ENCODE data around the gene NBAS. TPM values are rescaled to one million over a fixed set of nuclear protein-coding genes. Genes with fewer than 3 reads are reported as not detected.

Gene NBAS
- total and polyA plus RNA-seq, 8 donors, result 26.6 to 36.7 (median 31.1) TPM

DNA sequence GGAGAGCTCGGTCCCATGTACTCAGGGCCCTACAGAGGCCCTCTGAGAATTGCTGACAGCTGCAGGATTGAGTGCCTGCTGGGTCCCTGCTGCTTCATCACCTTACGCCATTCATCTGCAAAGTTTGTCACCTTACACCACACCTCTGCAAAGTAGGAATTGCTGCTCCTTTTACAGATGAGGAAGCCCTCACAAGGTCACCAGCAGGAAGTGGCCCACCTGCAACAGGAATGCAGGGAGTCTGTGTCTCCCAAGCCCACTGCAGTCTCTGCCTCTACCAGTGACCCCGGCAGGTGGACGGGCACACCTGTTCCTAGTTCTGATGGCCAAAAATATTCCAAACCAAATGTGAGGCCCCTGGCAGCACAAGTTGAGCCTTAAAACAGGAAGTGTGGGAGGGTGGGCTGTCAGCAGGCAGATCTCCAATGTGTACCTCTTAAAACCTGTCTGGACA lies 441.4 kb downstream of the NBAS start:
- Histone ChIP-seq H3K9me3 (no peaks in the 10 kb centered on the region), H3K27me3 (no peaks in the 10 kb centered on the region), H3K4me1 (no peaks in the 10 kb centered on the region), H3K4me3 (no peak overlapping the region), H3K27ac (no peak overlapping the region), H3K36me3 (no peaks in the 10 kb centered on the region)
- TF ChIP-seq, protein P1, sequence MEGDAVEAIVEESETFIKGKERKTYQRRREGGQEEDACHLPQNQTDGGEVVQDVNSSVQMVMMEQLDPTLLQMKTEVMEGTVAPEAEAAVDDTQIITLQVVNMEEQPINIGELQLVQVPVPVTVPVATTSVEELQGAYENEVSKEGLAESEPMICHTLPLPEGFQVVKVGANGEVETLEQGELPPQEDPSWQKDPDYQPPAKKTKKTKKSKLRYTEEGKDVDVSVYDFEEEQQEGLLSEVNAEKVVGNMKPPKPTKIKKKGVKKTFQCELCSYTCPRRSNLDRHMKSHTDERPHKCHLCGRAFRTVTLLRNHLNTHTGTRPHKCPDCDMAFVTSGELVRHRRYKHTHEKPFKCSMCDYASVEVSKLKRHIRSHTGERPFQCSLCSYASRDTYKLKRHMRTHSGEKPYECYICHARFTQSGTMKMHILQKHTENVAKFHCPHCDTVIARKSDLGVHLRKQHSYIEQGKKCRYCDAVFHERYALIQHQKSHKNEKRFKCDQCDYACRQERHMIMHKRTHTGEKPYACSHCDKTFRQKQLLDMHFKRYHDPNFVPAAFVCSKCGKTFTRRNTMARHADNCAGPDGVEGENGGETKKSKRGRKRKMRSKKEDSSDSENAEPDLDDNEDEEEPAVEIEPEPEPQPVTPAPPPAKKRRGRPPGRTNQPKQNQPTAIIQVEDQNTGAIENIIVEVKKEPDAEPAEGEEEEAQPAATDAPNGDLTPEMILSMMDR (IDR thresholded peaks at IDR 0.05), result no peak
- DNase-seq (no peak), FAIRE-seq (no peak), ATAC-seq (no peak)
- WGBS, 2 donors, result 71 to 81% methylated on average over 4 of the region's 4 CpGs
- intact Hi-C loops (cut with DNase I), result no loop called here

DNA sequence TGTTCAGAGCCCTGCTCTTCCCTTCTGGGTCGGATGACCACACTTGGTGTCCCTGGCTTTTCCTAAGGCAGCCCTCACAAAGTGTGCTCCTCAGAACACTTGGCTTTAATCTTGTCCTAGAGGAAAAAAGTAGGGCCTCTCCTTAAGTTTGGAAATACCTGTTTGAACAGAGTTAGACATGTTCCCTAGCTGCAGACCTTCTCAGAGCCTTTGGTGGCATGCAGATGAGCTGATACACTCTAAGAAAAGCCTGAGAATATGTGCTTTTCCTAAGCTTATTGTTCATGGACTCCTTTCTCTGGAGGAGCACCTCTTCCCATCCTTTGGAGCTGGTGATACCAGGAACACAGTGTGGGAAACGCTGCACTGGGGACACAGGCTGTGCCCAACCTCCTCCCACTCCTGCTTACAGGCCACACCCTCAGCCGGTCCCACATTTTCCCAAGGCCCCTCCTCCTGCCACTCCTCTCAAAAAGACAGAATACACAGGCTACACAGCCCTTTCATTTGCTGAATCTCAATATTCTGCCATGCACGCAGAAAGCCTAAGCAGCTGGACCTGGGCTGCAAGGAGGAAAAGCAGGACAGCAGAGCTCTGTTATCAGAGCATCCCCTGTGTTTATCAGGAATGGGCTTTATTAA lies 443.6 kb downstream of the NBAS start:
- no peaks in the 10 kb centered on the region for H3K4me1 ChIP-seq
- no peak for FAIRE-seq
- H3K27ac ChIP-seq, result no peak overlapping the region
- no peaks in the 10 kb centered on the region for H3K36me3 ChIP-seq
- intact Hi-C loops (cut with DNase I), result no loop called here
- no peak overlapping the region for H3K4me3 ChIP-seq
- TF ChIP-seq, protein P1 (IDR thresholded peaks at IDR 0.05), result no peak
- no peak for ATAC-seq
- no peak for DNase-seq
- no peaks in the 10 kb centered on the region for H3K27me3 ChIP-seq
- 51 to 53% methylated on average over 4 of the region's 4 CpGs for WGBS, 2 donors
- H3K9me3 ChIP-seq, result no peaks in the 10 kb centered on the region

Other genes with a start within 250 kb of the NBAS start
- 10 to 100 TPM; 31.8 to 55.1 (median 43.1) TPM for gene DDX1, start 30.5 kb upstream of the NBAS start, total RNA-seq
- gene DDX1, start 30.5 kb upstream of the NBAS start, polyA plus RNA-seq, result 10 to 100 TPM; 25.5 to 52.6 TPM